HepG2 (cell line): ENCODE data around the gene POP7. TPM values are rescaled to one million over a fixed set of nuclear protein-coding genes. Genes with fewer than 3 reads are reported as not detected.

ENCODE experiments used
- ARNT ChIP-seq: fragments of 450-650 bp; IDR thresholded peaks from 2 replicates; pipeline ENCODE4 v1.6.1; 2017
- JUND ChIP-seq: sonication (generic); formaldehyde crosslinking; IDR thresholded peaks from 2 replicates; pipeline ENCODE4 v1.8.0; 2022; ENCODE audit warnings: mild to moderate bottlenecking, missing genetic modification reagents
- KLF12 ChIP-seq: sonication (generic); formaldehyde crosslinking; IDR thresholded peaks from 2 replicates; pipeline ENCODE4 v1.4.0; 2020; ENCODE audit warnings: missing genetic modification reagents, borderline replicate concordance
- MAZ ChIP-seq, 2 experiments: sonication (generic) in 1 of 2; formaldehyde crosslinking in 1 of 2; IDR thresholded peaks; 2 replicates each; pipeline versions ENCODE4 v1.5.0 to v1.6.1; 2012 to 2020; ENCODE audit warnings: low read depth in 2 of 2, mild to moderate bottlenecking in 2 of 2, borderline replicate concordance in 1 of 2, improper control_type of control experiment in 1 of 2, low read length in 1 of 2, missing genetic modification reagents in 1 of 2, moderate library complexity in 1 of 2
- MED1 ChIP-seq: sonication (generic); formaldehyde crosslinking; IDR thresholded peaks from 2 replicates; pipeline ENCODE4 v1.4.0; 2020; ENCODE audit warnings: missing genetic modification reagents
- MED8 ChIP-seq: sonication (generic); formaldehyde crosslinking; IDR thresholded peaks from 2 replicates; pipeline ENCODE4 v1.8.1; 2023; ENCODE audit warnings: mild to moderate bottlenecking, missing genetic modification reagents; ENCODE audit not compliant: insufficient replicate concordance
- NR2F1 ChIP-seq, 2 experiments: fragments of 450-650 bp in 1 of 2; formaldehyde crosslinking in 1 of 2; IDR thresholded peaks; 2 replicates each; pipeline versions ENCODE4 v1.5.0 to v1.6.1; 2016 to 2020; ENCODE audit warnings: mild to moderate bottlenecking in 1 of 2, missing compliant biosample characterization in 1 of 2, missing genetic modification reagents in 1 of 2, moderate library complexity in 1 of 2
- REL ChIP-seq: sonication (generic); formaldehyde crosslinking; conservative IDR thresholded peaks from 2 replicates; pipeline ENCODE4 v1.8.0; 2022; ENCODE audit warnings: mild to moderate bottlenecking, missing genetic modification reagents, moderate library complexity
- SALL1 ChIP-seq: sonication (generic); formaldehyde crosslinking; IDR thresholded peaks from 2 replicates; pipeline ENCODE4 v1.8.0; 2022; ENCODE audit warnings: mild to moderate bottlenecking, missing genetic modification reagents
- SMC3 ChIP-seq: IDR thresholded peaks from 2 replicates; pipeline ENCODE4 v1.6.1; 2011; ENCODE audit warnings: low read length, improper control_type of control experiment
- THAP11 ChIP-seq: IDR thresholded peaks from 2 replicates; pipeline ENCODE4 v1.6.1; 2016; ENCODE audit warnings: missing biosample characterization, missing genetic modification reagents
- ZFP82 ChIP-seq: sonication (generic); formaldehyde crosslinking; IDR thresholded peaks from 2 replicates; pipeline ENCODE4 v1.5.1; 2020; ENCODE audit warnings: mild to moderate bottlenecking, missing genetic modification reagents, borderline replicate concordance
- ZKSCAN8 ChIP-seq: IDR thresholded peaks from 2 replicates; pipeline ENCODE4 v1.6.1; 2016; ENCODE audit warnings: borderline replicate concordance, missing genetic modification reagents, missing compliant biosample characterization
- ZNF44 ChIP-seq: sonication (generic); formaldehyde crosslinking; IDR thresholded peaks from 2 replicates; pipeline ENCODE4 v1.5.1; 2020; ENCODE audit warnings: mild to moderate bottlenecking, missing genetic modification reagents
- ZNF615 ChIP-seq: sonication (generic); formaldehyde crosslinking; IDR thresholded peaks from 2 replicates; pipeline ENCODE4 v1.5.0; 2020; ENCODE audit warnings: mild to moderate bottlenecking, missing genetic modification reagents, borderline replicate concordance
- polyA plus RNA-seq, 8 experiments: library from polyadenylated mRNA; depleted of rRNA in 3 of 8; stranded (reverse) in 7 of 8; unstranded in 1 of 8; fragments of >200 nt; fragmentation: Illumina TruSeq in 4 of 8; extraction: Trizol in 4 of 8; gene quantifications; 2 replicates each; pipeline versions ENCODE4 v1.2.1 to v1.2.3, GENCODE V29; 2011 to 2016; ENCODE audit warnings: low read depth in 4 of 8, missing spikeins in 1 of 8, mixed read lengths in 1 of 8; ENCODE audit not compliant: insufficient read depth in 1 of 8
- total RNA-seq, 5 experiments: library from RNA; depleted of rRNA; stranded (reverse); fragments of >200 nt; fragmentation: Illumina TruSeq; extraction: Trizol; gene quantifications; 2 replicates each; pipeline ENCODE4 v1.2.3, GENCODE V29; 2016; ENCODE audit warnings: low read depth in 1 of 5
- TF ChIP-seq, protein P1 (sequence below): sonication (generic); formaldehyde crosslinking; IDR thresholded peaks from 2 replicates; pipeline ENCODE4 v1.5.0; 2020; ENCODE audit warnings: mild to moderate bottlenecking, missing genetic modification reagents, borderline replicate concordance
- TF ChIP-seq, protein P2 (sequence below): sonication (generic); formaldehyde crosslinking; IDR thresholded peaks from 2 replicates; pipeline ENCODE4 v1.5.0; 2020; ENCODE audit warnings: mild to moderate bottlenecking, missing genetic modification reagents, borderline replicate concordance
- TF ChIP-seq, protein P3 (sequence below): sonication (generic); formaldehyde crosslinking; IDR thresholded peaks from 2 replicates; pipeline ENCODE4 v1.5.0; 2020; ENCODE audit warnings: missing genetic modification reagents
- TF ChIP-seq, protein P4 (sequence below): sonication (generic); formaldehyde crosslinking; IDR thresholded peaks from 2 replicates; pipeline ENCODE4 v1.8.0; 2022; ENCODE audit warnings: missing genetic modification reagents, low read depth, mild to moderate bottlenecking, borderline replicate concordance

The POP7 gene
- total and polyA plus RNA-seq, 2 of the 13 experiments (the other 11 are each of a cell fraction or from before 2014, with no cell fraction given): 63.9 to 91.1 TPM

DNA sequence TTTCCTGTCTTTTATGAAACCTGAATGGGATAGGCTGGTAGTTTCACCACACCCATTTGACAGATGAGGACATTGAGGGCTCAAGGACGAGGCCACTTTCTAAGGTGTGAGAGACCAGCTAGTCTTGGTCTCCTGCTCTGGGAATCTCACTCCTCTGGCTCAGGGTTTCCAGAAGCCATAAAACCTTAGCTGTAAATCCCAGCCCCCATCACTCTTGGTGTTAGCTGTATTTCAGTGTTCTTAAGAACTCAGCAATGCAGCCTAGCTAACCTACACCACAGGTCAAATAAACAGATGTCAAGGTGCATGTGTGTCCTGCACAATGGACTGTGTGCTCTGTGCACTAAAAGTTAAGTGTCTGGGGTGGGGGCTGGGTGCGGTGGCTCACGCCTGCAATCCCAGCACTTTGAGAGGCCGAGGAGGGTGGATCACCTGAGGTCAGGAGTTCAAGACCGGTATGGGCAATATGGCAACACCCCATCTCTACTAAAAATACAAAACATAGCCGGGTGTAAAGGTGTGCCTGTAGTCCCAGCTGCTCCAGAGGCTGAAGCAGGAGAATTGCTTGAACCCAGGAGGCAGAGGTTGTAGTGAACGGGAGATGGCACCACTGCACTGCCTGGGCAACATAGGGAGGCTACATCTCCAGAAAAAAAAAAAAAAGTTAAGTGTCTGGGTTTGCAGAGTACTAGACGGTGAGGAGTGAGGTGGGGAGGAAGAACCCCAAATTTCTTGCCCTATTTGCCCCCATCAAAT, 13.8 kb downstream of the POP7 start (continued):
- TF ChIP-seq, protein P1, sequence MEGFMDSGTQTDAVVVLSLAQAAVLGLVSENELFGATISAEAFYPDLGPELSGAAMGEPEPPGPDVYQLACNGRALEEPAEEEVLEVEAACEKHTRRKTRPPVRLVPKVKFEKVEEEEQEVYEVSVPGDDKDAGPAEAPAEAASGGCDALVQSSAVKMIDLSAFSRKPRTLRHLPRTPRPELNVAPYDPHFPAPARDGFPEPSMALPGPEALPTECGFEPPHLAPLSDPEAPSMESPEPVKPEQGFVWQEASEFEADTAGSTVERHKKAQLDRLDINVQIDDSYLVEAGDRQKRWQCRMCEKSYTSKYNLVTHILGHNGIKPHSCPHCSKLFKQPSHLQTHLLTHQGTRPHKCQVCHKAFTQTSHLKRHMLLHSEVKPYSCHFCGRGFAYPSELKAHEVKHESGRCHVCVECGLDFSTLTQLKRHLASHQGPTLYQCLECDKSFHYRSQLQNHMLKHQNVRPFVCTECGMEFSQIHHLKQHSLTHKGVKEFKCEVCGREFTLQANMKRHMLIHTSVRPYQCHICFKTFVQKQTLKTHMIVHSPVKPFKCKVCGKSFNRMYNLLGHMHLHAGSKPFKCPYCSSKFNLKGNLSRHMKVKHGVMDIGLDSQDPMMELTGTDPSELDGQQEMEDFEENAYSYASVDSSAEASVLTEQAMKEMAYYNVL: peak; percentile 58; the same call in 1 of the 2 replicates
- TF ChIP-seq ZNF615 (CRISPR knock-in tag) (no peak), MAZ (IDR thresholded peaks at IDR 0.05; ENCODE audit: borderline replicate concordance, low read depth, low read length) (peak; percentile 13; the same call in 1 of the 2 replicates), MAZ (CRISPR knock-in tag; IDR thresholded peaks at IDR 0.05; ENCODE audit: low read depth) (no peak; the same call in 1 of the 2 replicates), SALL1 (CRISPR knock-in tag) (peak; percentile 82), ZNF44 (CRISPR knock-in tag) (no peak), JUND (CRISPR knock-in tag) (0 out of 2 replicates have a peak, but pooled peaks have one; percentile 25), SMC3 (no peak), THAP11 (CRISPR knock-in tag) (no peak), ZFP82 (no peak), NR2F1 (CRISPR knock-in tag; IDR thresholded peaks at IDR 0.05) (peak in 1 of 2 experiments; percentile 63; a peak in 2 of 4 replicates), REL (CRISPR knock-in tag) (no peak), KLF12 (CRISPR knock-in tag) (peak; percentile 68; the same call in 1 of the 2 replicates), ARNT (no peak), MED1 (CRISPR knock-in tag) (peak; percentile 60), ZKSCAN8 (CRISPR knock-in tag) (0 out of 2 replicates have a peak, but pooled peaks have one; percentile 22), MED8 (peak; percentile 42)
- TF ChIP-seq, protein P2, sequence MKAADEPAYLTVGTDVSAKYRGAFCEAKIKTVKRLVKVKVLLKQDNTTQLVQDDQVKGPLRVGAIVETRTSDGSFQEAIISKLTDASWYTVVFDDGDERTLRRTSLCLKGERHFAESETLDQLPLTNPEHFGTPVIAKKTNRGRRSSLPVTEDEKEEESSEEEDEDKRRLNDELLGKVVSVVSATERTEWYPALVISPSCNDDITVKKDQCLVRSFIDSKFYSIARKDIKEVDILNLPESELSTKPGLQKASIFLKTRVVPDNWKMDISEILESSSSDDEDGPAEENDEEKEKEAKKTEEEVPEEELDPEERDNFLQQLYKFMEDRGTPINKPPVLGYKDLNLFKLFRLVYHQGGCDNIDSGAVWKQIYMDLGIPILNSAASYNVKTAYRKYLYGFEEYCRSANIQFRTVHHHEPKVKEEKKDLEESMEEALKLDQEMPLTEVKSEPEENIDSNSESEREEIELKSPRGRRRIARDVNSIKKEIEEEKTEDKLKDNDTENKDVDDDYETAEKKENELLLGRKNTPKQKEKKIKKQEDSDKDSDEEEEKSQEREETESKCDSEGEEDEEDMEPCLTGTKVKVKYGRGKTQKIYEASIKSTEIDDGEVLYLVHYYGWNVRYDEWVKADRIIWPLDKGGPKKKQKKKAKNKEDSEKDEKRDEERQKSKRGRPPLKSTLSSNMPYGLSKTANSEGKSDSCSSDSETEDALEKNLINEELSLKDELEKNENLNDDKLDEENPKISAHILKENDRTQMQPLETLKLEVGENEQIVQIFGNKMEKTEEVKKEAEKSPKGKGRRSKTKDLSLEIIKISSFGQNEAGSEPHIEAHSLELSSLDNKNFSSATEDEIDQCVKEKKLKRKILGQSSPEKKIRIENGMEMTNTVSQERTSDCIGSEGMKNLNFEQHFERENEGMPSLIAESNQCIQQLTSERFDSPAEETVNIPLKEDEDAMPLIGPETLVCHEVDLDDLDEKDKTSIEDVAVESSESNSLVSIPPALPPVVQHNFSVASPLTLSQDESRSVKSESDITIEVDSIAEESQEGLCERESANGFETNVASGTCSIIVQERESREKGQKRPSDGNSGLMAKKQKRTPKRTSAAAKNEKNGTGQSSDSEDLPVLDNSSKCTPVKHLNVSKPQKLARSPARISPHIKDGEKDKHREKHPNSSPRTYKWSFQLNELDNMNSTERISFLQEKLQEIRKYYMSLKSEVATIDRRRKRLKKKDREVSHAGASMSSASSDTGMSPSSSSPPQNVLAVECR (CRISPR knock-in tag): peak; percentile 61; the same call in 1 of the 2 replicates
- TF ChIP-seq, protein P3, sequence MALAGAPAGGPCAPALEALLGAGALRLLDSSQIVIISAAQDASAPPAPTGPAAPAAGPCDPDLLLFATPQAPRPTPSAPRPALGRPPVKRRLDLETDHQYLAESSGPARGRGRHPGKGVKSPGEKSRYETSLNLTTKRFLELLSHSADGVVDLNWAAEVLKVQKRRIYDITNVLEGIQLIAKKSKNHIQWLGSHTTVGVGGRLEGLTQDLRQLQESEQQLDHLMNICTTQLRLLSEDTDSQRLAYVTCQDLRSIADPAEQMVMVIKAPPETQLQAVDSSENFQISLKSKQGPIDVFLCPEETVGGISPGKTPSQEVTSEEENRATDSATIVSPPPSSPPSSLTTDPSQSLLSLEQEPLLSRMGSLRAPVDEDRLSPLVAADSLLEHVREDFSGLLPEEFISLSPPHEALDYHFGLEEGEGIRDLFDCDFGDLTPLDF (CRISPR knock-in tag): no peak
- TF ChIP-seq, protein P4, sequence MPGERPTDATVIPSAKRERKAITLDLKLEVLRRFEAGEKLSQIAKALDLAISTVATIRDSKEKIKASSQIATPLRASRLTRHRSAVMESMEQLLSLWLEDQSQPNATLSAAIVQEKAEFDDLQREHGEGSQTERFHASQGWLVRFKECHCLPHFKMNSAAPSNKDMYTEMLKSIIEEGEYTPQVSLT (CRISPR knock-in tag): no peak
